ENCODE measurements around the gene PHF13.

DNA sequence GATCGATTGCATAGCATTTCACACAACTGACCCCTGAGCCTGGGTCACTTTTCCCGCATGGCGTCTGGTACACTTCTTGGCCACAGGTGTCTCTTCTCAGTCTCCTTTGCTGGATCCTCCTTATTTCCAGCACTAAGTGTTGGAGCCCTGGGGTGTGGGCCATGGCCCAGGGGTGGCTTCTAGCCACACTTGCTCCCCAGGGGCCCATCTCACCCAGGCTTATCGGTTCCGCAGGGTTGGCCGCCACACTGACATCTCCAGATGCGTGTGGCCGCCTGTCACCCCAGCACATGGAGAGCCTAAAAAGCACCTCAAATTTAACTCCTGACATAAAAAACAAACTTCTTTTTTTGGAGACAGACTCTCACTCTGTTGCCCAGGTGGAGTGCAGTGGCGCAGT, 13.5 kb downstream of the PHF13 start:
- TF ChIP-seq, protein P1, sequence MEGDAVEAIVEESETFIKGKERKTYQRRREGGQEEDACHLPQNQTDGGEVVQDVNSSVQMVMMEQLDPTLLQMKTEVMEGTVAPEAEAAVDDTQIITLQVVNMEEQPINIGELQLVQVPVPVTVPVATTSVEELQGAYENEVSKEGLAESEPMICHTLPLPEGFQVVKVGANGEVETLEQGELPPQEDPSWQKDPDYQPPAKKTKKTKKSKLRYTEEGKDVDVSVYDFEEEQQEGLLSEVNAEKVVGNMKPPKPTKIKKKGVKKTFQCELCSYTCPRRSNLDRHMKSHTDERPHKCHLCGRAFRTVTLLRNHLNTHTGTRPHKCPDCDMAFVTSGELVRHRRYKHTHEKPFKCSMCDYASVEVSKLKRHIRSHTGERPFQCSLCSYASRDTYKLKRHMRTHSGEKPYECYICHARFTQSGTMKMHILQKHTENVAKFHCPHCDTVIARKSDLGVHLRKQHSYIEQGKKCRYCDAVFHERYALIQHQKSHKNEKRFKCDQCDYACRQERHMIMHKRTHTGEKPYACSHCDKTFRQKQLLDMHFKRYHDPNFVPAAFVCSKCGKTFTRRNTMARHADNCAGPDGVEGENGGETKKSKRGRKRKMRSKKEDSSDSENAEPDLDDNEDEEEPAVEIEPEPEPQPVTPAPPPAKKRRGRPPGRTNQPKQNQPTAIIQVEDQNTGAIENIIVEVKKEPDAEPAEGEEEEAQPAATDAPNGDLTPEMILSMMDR (IDR thresholded peaks at IDR 0.05; ENCODE audit: low read length): no peak
- TF ChIP-seq EZH2 (IDR thresholded peaks at IDR 0.05; ENCODE audit: borderline replicate concordance, low read length): no peak

Data from OCI-LY1 (cell line).